GM12875 (cell line): ENCODE data around the gene DNAJC15.

Source experiments
- H3K4me3 ChIP-seq: one replicate; pipeline ENCODE4 v1.5.1; 2011; ENCODE audit warnings: low read depth, low read length, control low read depth
- TF ChIP-seq, protein P1 (sequence below): IDR thresholded peaks from 2 replicates; pipeline ENCODE4 v1.5.1; 2011; ENCODE audit warnings: low read depth, mild to moderate bottlenecking, control low read depth, inconsistent platforms, low read length, moderate library complexity, borderline replicate concordance; ENCODE audit not compliant: insufficient read depth

DNAJC15 gene

DNA sequence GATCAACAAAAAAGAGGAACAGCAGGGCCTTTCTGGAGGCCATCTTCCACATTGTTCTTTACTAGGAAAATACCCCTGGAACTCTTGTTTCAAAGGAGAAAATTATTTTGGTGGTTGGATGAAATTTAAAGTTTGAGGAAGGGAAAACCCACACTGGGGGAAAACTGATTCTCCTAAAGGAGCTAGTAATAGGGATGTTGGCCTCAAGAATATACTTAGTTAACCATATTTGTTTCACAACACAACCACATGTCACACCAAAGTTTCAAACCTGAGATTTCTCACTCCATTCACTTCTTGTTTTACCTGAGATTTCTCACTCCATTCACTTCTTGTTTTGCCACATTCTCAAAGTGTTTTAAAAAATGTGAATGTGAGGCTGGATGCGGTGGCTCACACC lies 28.5 kb upstream of the DNAJC15 start:
- H3K4me3 ChIP-seq = no peak overlapping the region
- TF ChIP-seq, protein P1, sequence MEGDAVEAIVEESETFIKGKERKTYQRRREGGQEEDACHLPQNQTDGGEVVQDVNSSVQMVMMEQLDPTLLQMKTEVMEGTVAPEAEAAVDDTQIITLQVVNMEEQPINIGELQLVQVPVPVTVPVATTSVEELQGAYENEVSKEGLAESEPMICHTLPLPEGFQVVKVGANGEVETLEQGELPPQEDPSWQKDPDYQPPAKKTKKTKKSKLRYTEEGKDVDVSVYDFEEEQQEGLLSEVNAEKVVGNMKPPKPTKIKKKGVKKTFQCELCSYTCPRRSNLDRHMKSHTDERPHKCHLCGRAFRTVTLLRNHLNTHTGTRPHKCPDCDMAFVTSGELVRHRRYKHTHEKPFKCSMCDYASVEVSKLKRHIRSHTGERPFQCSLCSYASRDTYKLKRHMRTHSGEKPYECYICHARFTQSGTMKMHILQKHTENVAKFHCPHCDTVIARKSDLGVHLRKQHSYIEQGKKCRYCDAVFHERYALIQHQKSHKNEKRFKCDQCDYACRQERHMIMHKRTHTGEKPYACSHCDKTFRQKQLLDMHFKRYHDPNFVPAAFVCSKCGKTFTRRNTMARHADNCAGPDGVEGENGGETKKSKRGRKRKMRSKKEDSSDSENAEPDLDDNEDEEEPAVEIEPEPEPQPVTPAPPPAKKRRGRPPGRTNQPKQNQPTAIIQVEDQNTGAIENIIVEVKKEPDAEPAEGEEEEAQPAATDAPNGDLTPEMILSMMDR = no peak

DNA sequence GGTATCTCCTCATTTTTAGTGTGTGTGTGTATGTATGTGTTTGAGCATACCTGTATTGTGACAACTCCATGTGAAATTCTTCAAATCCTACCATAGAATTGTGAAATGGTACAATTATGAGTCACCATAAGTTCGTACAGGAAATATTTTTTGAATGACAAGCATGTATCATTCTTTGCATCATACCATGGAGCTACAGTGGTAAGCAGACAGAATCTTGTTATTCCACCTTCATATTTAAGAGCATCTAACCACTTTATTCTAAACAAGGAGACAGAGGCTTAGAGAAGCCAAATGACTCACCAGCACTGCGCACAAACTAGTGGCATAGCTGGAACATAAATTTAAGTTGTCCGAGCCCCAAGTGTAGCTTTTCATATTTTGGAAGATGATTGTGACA lies 26.8 kb upstream of the DNAJC15 start:
- TF ChIP-seq, protein P1 = no peak
- H3K4me3 ChIP-seq = no peak overlapping the region

DNA sequence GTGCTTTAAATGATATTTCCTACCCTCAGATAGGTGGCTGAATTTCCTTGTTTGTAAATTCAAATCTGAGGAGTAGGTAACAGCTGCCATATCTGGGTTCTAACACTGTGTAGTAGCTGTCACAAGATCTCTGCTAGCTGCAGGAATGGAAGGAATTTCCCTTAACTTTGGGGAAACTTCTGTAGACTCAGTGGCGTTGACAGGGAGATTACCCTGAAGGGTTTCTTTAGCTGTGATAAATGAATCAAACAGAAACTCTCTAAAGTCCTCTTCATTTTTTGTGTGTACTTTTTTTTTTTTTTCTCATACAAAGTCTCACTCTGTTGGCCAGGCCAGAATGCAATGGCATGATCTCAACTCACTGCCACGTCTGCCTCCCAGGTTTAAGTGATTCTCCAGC lies 26.0 kb upstream of the DNAJC15 start:
- H3K4me3 ChIP-seq = no peak overlapping the region
- TF ChIP-seq, protein P1 = no peak

DNA sequence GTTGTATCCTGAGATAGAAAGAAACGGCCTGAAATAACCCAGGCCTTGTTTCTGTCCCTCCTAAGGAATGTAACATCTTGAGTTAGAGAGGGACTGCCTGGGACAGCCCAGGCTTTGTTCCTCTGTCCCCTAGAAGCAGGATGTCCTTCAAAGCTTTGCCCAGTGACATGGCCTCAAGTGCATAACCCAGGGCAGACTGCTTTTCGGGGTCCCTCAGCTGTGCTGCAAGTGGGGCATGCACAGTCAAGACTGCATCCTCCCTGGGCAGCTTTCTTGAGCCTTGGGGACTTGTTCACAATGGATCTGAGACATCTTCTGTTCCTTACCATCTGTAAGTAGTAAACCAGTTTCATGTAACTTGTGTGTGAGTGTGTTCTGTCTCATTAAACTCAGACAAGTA lies 23.9 kb upstream of the DNAJC15 start:
- no peak overlapping the region for H3K4me3 ChIP-seq
- TF ChIP-seq, protein P1 = no peak

DNA sequence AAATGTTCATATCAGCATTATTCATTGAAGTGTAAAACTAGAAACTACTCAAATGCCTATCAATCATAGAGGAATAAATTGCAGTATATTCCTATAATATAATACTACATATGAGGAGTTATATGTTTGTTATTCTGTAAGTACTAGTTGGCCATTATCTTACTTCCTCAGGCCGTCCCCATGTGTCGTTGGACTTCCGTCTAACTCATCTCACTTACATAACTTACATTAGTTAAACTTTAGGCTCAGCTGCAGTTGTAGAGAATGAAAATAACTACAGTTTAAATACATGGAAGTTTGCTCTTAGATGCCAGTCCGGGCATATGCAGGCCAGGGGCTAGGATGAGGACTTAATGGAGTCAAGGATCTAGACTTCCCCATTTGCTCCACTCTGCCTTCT lies 22.7 kb upstream of the DNAJC15 start:
- H3K4me3 ChIP-seq = no peak overlapping the region
- TF ChIP-seq, protein P1 = no peak

DNA sequence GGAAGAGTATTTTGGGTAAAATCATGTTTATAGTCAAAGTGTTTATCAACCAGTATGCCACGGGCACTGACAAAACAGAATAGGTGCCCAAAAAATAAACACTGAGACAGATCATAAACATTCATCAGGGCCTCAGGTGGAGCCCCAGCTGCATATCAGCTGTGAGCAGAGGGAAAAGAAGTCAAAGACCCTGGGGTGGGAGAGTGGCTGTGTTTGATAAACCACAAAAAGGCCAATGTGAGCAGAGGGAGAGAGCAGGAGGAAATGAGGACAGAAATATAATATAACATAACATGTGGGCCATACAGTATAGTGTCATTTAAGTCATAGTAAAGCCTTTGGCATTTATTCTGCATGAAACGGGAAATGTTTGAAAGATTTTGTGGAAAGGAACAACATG lies 21.4 kb upstream of the DNAJC15 start:
- TF ChIP-seq, protein P1 = no peak
- H3K4me3 ChIP-seq = no peak overlapping the region

DNA sequence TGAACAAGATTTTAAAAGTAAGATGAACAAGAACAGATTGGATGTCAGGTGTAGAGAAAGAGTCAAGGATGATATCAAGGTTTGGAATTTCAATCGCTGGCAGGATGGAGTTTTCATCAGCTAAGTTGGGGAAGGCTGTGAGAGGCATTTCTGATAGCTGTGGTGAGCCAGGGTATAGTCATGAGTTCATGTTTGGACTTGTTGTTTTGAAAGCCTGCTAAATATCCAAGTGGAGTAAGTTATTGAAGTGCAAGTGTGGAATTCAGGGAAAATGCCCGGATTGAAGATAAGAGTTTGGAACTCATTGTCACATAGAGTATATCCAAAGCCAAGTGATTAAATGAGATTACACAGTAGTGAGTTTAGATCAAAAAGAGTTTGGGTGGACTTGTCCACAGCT lies 20.4 kb upstream of the DNAJC15 start:
- TF ChIP-seq, protein P1 = no peak
- H3K4me3 ChIP-seq = no peak overlapping the region
